H1 (cell line): ENCODE data around the gene TLCD5. TPM values are rescaled to one million over a fixed set of nuclear protein-coding genes. Genes with fewer than 3 reads are reported as not detected.

Experiments used
- CTCF ChIA-PET: fragments of 300-600 bp; sonication (Branson Sonifier 250); formaldehyde crosslinking; loops from one replicate; lab custom pipeline; 2021; ENCODE audit not compliant: partially characterized antibody; lab: Charles Lee
- POLR2A ChIA-PET: fragments of 300-600 bp; sonication (Branson Sonifier 250); formaldehyde crosslinking; loops from one replicate; lab custom pipeline; 2021; ENCODE audit warnings: inconsistent platforms; ENCODE audit not compliant: partially characterized antibody; lab: Charles Lee
- DNase-seq, 2 experiments: peaks; one replicate each; pipeline versions ENCODE4 v3.0.0 to v3.0.0-alpha.2; 2010 to 2022; ENCODE audit warnings: low spot score in 2 of 2, low read depth in 1 of 2, mixed read lengths in 1 of 2
- FAIRE-seq: peaks from 2 replicates; lab custom pipeline; 2011; peaks lifted over from hg19 to GRCh38; lab: Jason Lieb, UNC
- H2AFZ ChIP-seq: 2 replicates; pipeline ENCODE4 v1.8.1; 2012; ENCODE audit warnings: low read length, inconsistent platforms
- H2AK5ac ChIP-seq: 2 replicates; pipeline ENCODE4 v1.6.1; 2013; ENCODE audit warnings: low read depth, low read length
- H2BK120ac ChIP-seq: replicated peaks from 2 replicates; pipeline ENCODE3; 2013; ENCODE audit warnings: low read depth, low read length, inconsistent platforms
- H2BK12ac ChIP-seq: 2 replicates; pipeline ENCODE4 v1.6.1; 2013; ENCODE audit warnings: low read depth, low read length
- H2BK15ac ChIP-seq: 2 replicates; pipeline ENCODE4 v1.6.1; 2013; ENCODE audit warnings: low read length
- H2BK20ac ChIP-seq: 2 replicates; pipeline ENCODE4 v1.6.1; 2013; ENCODE audit warnings: low read length
- H2BK5ac ChIP-seq: 2 replicates; pipeline ENCODE4 v1.6.1; 2013; ENCODE audit warnings: low read depth, low read length
- H3K14ac ChIP-seq: 2 replicates; pipeline ENCODE4 v1.6.1; 2013; ENCODE audit warnings: inconsistent platforms; ENCODE audit not compliant: insufficient read length
- H3K18ac ChIP-seq: 2 replicates; pipeline ENCODE4 v1.6.1; 2013; ENCODE audit warnings: low read length; ENCODE audit errors: extremely low read depth
- H3K23ac ChIP-seq: 2 replicates; pipeline ENCODE4 v1.6.1; 2013; ENCODE audit warnings: inconsistent platforms; ENCODE audit not compliant: insufficient read length
- H3K23me2 ChIP-seq: 2 replicates; pipeline ENCODE4 v1.6.1; 2013; ENCODE audit warnings: low read depth, low read length
- H3K27ac ChIP-seq: 2 replicates; pipeline ENCODE4 v1.6.1; 2011; ENCODE audit warnings: low read depth, low read length, inconsistent platforms
- H3K27me3 ChIP-seq, 4 experiments: replicated peaks in 1 of 4; 1 replicate in 1 of 4; 2 replicates in 3 of 4; pipeline versions ENCODE4 v1.6.1 to v1.8.1; 2011 to 2013; ENCODE audit warnings: low read length in 3 of 4, mild to moderate bottlenecking in 3 of 4, inconsistent platforms in 2 of 4, mixed read lengths in 2 of 4, moderate library complexity in 1 of 4; ENCODE audit not compliant: control insufficient read depth in 3 of 4, insufficient read depth in 3 of 4; ENCODE audit errors: extremely low read depth in 1 of 4
- H3K36me3 ChIP-seq, 4 experiments: 2 replicates each; pipeline versions ENCODE4 v1.6.1 to v1.8.1; 2011 to 2013; ENCODE audit warnings: mild to moderate bottlenecking in 4 of 4, low read length in 3 of 4, moderate library complexity in 2 of 4, control low read depth in 1 of 4, inconsistent platforms in 1 of 4; ENCODE audit not compliant: insufficient read depth in 4 of 4, control insufficient read depth in 2 of 4
- H3K4ac ChIP-seq: replicated peaks from 2 replicates; pipeline ENCODE3; 2013; ENCODE audit warnings: low read length, low read depth, mixed read lengths, inconsistent platforms; ENCODE audit not compliant: insufficient read length
- H3K4me1 ChIP-seq, 4 experiments: replicated peaks in 1 of 4; 1 replicate in 1 of 4; 2 replicates in 3 of 4; pipeline versions ENCODE4 v1.6.1 to v1.8.1; 2011 to 2013; ENCODE audit warnings: low read length in 3 of 4, inconsistent platforms in 2 of 4, mixed read lengths in 1 of 4; ENCODE audit not compliant: insufficient read depth in 4 of 4, control insufficient read depth in 3 of 4
- H3K4me2 ChIP-seq, 2 experiments: 2 replicates each; pipeline versions ENCODE4 v1.6.1 to v1.8.1; 2011 to 2013; ENCODE audit warnings: low read depth in 2 of 2, low read length in 2 of 2, control low read depth in 1 of 2, inconsistent platforms in 1 of 2, mild to moderate bottlenecking in 1 of 2; ENCODE audit not compliant: insufficient read depth in 1 of 2
- H3K4me3 ChIP-seq, 4 experiments: fragments of 200-600, 300-600 bp in 1 of 4; sonication (generic), shearing (Covaris generic), sonication (Bioruptor Twin) in 1 of 4; 2 replicates each; pipeline versions ENCODE4 v1.5.1 to v1.8.1; 2011 to 2016; ENCODE audit warnings: low read length in 4 of 4, low read depth in 3 of 4, control low read depth in 2 of 4, inconsistent platforms in 2 of 4, mild to moderate bottlenecking in 2 of 4, mixed read lengths in 1 of 4, moderate library complexity in 1 of 4; ENCODE audit not compliant: insufficient read depth in 2 of 4; ENCODE audit errors: extremely low read depth in 1 of 4
- H3K56ac ChIP-seq: replicated peaks from 2 replicates; pipeline ENCODE3; 2013; ENCODE audit warnings: low read depth, mild to moderate bottlenecking, mixed read lengths, low read length, inconsistent platforms; ENCODE audit not compliant: insufficient read length
- H3K79me1 ChIP-seq: 2 replicates; pipeline ENCODE4 v1.6.1; 2013; ENCODE audit warnings: low read depth, low read length, control low read depth
- H3K79me2 ChIP-seq, 2 experiments: 2 replicates each; pipeline versions ENCODE4 v1.6.1 to v1.8.1; 2012 to 2013; ENCODE audit warnings: low read length in 2 of 2, mild to moderate bottlenecking in 2 of 2, inconsistent platforms in 1 of 2; ENCODE audit not compliant: insufficient read depth in 2 of 2, control insufficient read depth in 1 of 2
- H3K9ac ChIP-seq, 4 experiments: replicated peaks in 1 of 4; 1 replicate in 1 of 4; 2 replicates in 3 of 4; pipeline versions ENCODE4 v1.6.1 to v1.8.1; 2011 to 2013; ENCODE audit warnings: low read depth in 3 of 4, low read length in 3 of 4, control low read depth in 2 of 4, mild to moderate bottlenecking in 2 of 4, moderate library complexity in 2 of 4, inconsistent platforms in 1 of 4; ENCODE audit errors: extremely low read depth in 1 of 4
- H3K9me3 ChIP-seq, 2 experiments: 2 replicates each; pipeline versions ENCODE4 v1.6.1 to v1.8.1; 2012 to 2013; ENCODE audit warnings: mild to moderate bottlenecking in 2 of 2, moderate library complexity in 2 of 2, control low read depth in 1 of 2, inconsistent platforms in 1 of 2, low read depth in 1 of 2, low read length in 1 of 2, mixed read lengths in 1 of 2; ENCODE audit not compliant: insufficient read depth in 2 of 2
- H4K20me1 ChIP-seq, 2 experiments: replicated peaks in 1 of 2; 2 replicates each; pipeline versions ENCODE3 to v1.8.1; 2011 to 2013; ENCODE audit warnings: inconsistent platforms in 2 of 2, low read length in 2 of 2, mild to moderate bottlenecking in 1 of 2; ENCODE audit not compliant: insufficient read depth in 2 of 2, control insufficient read depth in 1 of 2
- H4K5ac ChIP-seq: 2 replicates; pipeline ENCODE4 v1.6.1; 2013; ENCODE audit warnings: low read length, low read depth, mixed read lengths, inconsistent platforms; ENCODE audit not compliant: insufficient read length
- H4K8ac ChIP-seq: 2 replicates; pipeline ENCODE4 v1.8.0; 2013; ENCODE audit warnings: mild to moderate bottlenecking, moderate library complexity, low read length, inconsistent platforms; ENCODE audit not compliant: insufficient read depth; ENCODE audit errors: extremely low read depth
- H4K91ac ChIP-seq: replicated peaks from 2 replicates; pipeline ENCODE3; 2013; ENCODE audit warnings: low read length, mixed read lengths, inconsistent platforms; ENCODE audit not compliant: insufficient read length
- CBX8 ChIP-seq: fragments of 300-800, 300-1000 bp; sonication (generic); IDR thresholded peaks from 2 replicates; pipeline ENCODE4 v1.7.1; 2016; ENCODE audit warnings: low read depth, low read length, borderline replicate concordance
- CHD1 ChIP-seq: IDR thresholded peaks from 2 replicates; pipeline ENCODE4 v1.6.1; 2012; ENCODE audit warnings: low read depth, low read length, improper control_type of control experiment
- CTBP2 ChIP-seq: IDR thresholded peaks from 2 replicates; pipeline ENCODE4 v1.7.0; 2011; ENCODE audit warnings: borderline replicate concordance, mild to moderate bottlenecking, moderate library complexity, mixed read lengths, low read length; ENCODE audit not compliant: insufficient read depth, insufficient read length
- JUN ChIP-seq: IDR thresholded peaks from 2 replicates; pipeline ENCODE4 v1.6.1; 2011; ENCODE audit warnings: low read depth, mild to moderate bottlenecking, improper control_type of control experiment, low read length
- KDM4A ChIP-seq: IDR thresholded peaks from one replicate; pipeline ENCODE4 v1.7.1; 2012; ENCODE audit warnings: low read depth, mild to moderate bottlenecking, moderate library complexity, low read length, inconsistent platforms; ENCODE audit not compliant: severe bottlenecking
- PHF8 ChIP-seq: fragments of 200-600 bp; sonication (generic); conservative IDR thresholded peaks from 2 replicates; pipeline ENCODE4 v1.7.1; 2012; ENCODE audit warnings: low read depth, mild to moderate bottlenecking, inconsistent platforms, low read length, moderate library complexity
- RXRA ChIP-seq: IDR thresholded peaks from 2 replicates; pipeline ENCODE4 v1.6.1; 2011; ENCODE audit warnings: low read depth, mild to moderate bottlenecking, low read length, moderate library complexity; ENCODE audit not compliant: insufficient read depth
- TBP ChIP-seq: IDR thresholded peaks from 2 replicates; pipeline ENCODE4 v1.6.1; 2011; ENCODE audit warnings: low read depth, low read length, improper control_type of control experiment
- WGBS, 2 experiments: shearing (Covaris generic) in 1 of 2; methylation state at CpG; one replicate each; pipeline versions ENCODE4 v1.1.6 to v1.1.7; 2013 to 2015; ENCODE audit warnings: low lambda C conversion rate in 2 of 2, mixed read lengths in 2 of 2, inconsistent platforms in 1 of 2, low coverage in 1 of 2, missing lambda C conversion rate in 1 of 2; ENCODE audit not compliant: insufficient replicate concordance in 2 of 2, insufficient coverage in 1 of 2, insufficient read length in 1 of 2; ENCODE audit errors: extremely low coverage in 1 of 2, missing lambda C conversion rate in 1 of 2; 5-methylcytosine and 5-hydroxymethylcytosine counted together
- polyA plus RNA-seq, 7 experiments: library from polyadenylated mRNA; depleted of rRNA in 3 of 7; stranded (reverse) in 5 of 7; unstranded in 2 of 7; fragments of >200 nt in 5 of 7; fragments of 200-250 nt in 2 of 7; gene quantifications; 1 replicate in 5 of 7; 2 replicates in 1 of 7; 4 replicates in 1 of 7; pipeline versions ENCODE4 v1.2.1 to v1.2.3, GENCODE V29; 2011 to 2013; ENCODE audit warnings: missing spikeins in 2 of 7, mixed read lengths in 2 of 7
- total RNA-seq: library from RNA; stranded (reverse); fragmentation: NEBNext Ultra II Directional; extraction: Animal tissue kit (Norgen Biotek cat#: 25700); gene quantifications from 2 replicates; pipeline ENCODE4 v1.2.1, GENCODE V29; 2021
- TF ChIP-seq, protein P1 (sequence below): IDR thresholded peaks from 2 replicates; pipeline ENCODE4 v1.6.1; 2012; ENCODE audit warnings: inconsistent platforms

The TLCD5 gene
- total and polyA plus RNA-seq, 2 of the 8 experiments (the other 6 are each of a cell fraction or from before 2014, with no cell fraction given): 9.5 to 10.1 TPM

DNA sequence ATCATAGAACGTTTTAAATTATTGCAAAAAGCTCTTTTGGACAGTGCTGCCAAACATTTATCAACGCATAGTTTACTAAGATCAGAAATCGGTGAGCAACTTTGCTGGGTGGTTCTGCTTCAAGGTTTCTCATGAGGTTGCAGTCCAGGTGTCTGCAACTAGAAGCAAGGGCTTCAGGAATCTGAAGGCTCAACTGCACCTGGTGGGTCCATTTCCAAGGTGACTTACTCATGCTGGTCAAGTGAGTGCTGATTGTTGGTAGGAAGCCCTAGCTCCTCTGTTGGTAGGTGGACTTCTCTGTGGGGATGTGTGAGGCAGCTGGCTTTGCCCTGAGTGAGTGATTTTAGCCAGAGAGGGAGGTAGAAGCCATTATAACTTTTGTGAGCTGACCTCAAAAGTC, 33.6 kb downstream of the TLCD5 start:
- H2BK5ac ChIP-seq: no peak overlapping the region
- TF ChIP-seq, protein P1, sequence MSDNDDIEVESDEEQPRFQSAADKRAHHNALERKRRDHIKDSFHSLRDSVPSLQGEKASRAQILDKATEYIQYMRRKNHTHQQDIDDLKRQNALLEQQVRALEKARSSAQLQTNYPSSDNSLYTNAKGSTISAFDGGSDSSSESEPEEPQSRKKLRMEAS: no peak
- no peak for TF ChIP-seq CHD1
- no peak for TF ChIP-seq PHF8
- no peak for TF ChIP-seq JUN
- no peak for TF ChIP-seq RXRA
- no peak for TF ChIP-seq CBX8
- TF ChIP-seq CTBP2: no peak
- no peak for TF ChIP-seq KDM4A
- no peak for TF ChIP-seq TBP
- H3K4ac ChIP-seq: no peak overlapping the region
- H3K4me2 ChIP-seq: no peak overlapping the region
- H3K79me2 ChIP-seq: peaks cover 2 to 68% of the 10 kb centered on the region in 2 experiments; a peak in 3 of 4 replicates
- H3K56ac ChIP-seq: no peak overlapping the region
- H2BK15ac ChIP-seq: no peak overlapping the region
- H4K8ac ChIP-seq: no peak overlapping the region
- no peak overlapping the region for H3K4me3 ChIP-seq
- FAIRE-seq: no peak
- H2BK20ac ChIP-seq: no peak overlapping the region
- no peaks in the 10 kb centered on the region for H3K27me3 ChIP-seq
- peaks cover 0 to 2% of the 10 kb centered on the region in 2 experiments for H4K20me1 ChIP-seq
- POLR2A ChIA-PET: interaction anchor here (1.0 kb wide), 1 partner anchor 28 kb away, joined by 4 read pairs; no protein-coding TSS in a partner anchor
- H3K4me1 ChIP-seq: no peaks in the 10 kb centered on the region
- no peak overlapping the region for H2AK5ac ChIP-seq
- no peak overlapping the region for H3K18ac ChIP-seq
- CTCF ChIA-PET: interaction anchor here (0.9 to 1.1 kb wide), 2 partner anchors 11 to 24 kb away, joined by 3 read pairs; no protein-coding TSS in a partner anchor
- H2AFZ ChIP-seq: no peak overlapping the region
- no peaks in the 10 kb centered on the region; a peak in 1 of 8 replicates for H3K36me3 ChIP-seq
- no peak overlapping the region for H4K5ac ChIP-seq
- DNase-seq: no peak
- no peak overlapping the region for H3K14ac ChIP-seq
- H3K79me1 ChIP-seq: no peaks in the 10 kb centered on the region; the same call in 1 of the 2 replicates
- WGBS, 2 experiments: 85% methylated on average over 3 of the region's 3 CpGs; no CpG with 5 or more reads in 1 of the 2 experiments
- no peaks in the 10 kb centered on the region; the same call in 1 of the 2 replicates for H3K23me2 ChIP-seq
- no peak overlapping the region for H3K9ac ChIP-seq
- no peak overlapping the region for H4K91ac ChIP-seq
- H3K9me3 ChIP-seq: peaks cover 4% of the 10 kb centered on the region in 2 experiments; a peak in 1 of 4 replicates
- no peak overlapping the region for H2BK120ac ChIP-seq
- no peak overlapping the region for H3K23ac ChIP-seq
- no peak overlapping the region for H2BK12ac ChIP-seq
- H3K27ac ChIP-seq: no peak overlapping the region
